ENCODE results near the gene GSTCD.
"Not testable (repeated sequence)": the region's sequence is repeated elsewhere in the genome, so short reads cannot be mapped to it uniquely, and the experiment has no call there.

The GSTCD gene

GRCh38 chr4:105836537-105836936 lies 128.0 kb downstream of the GSTCD start:
- no peak for TF ChIP-seq CTCF (IDR thresholded peaks at IDR 0.05; ENCODE audit: low read depth, low read length)
- DNase-seq (ENCODE audit: low read depth in 2 of 2): no peak
- H3K4me3 ChIP-seq (replicated peaks in 1 of 2; ENCODE audit: low read depth in 2 of 2, low read length in 2 of 2): no peak overlapping the region

GRCh38 chr4:105837037-105837436 lies 128.5 kb downstream of the GSTCD start:
- no peak for TF ChIP-seq CTCF (IDR thresholded peaks at IDR 0.05; ENCODE audit: low read depth, low read length)
- DNase-seq (ENCODE audit: low read depth in 2 of 2): no peak
- no peak overlapping the region for H3K4me3 ChIP-seq (replicated peaks in 1 of 2; ENCODE audit: low read depth in 2 of 2, low read length in 2 of 2)

- DNase-seq (ENCODE audit: low read depth in 2 of 2): no peak
- TF ChIP-seq CTCF (IDR thresholded peaks at IDR 0.05; ENCODE audit: low read depth, low read length): no peak
- no peak overlapping the region for H3K4me3 ChIP-seq (replicated peaks in 1 of 2; ENCODE audit: low read depth in 2 of 2, low read length in 2 of 2)
Observed at GRCh38 chr4:105838082-105838481, 129.5 kb downstream of the GSTCD start.

- H3K4me3 ChIP-seq (replicated peaks in 1 of 2; ENCODE audit: low read depth in 2 of 2, low read length in 2 of 2): no peak overlapping the region
- no peak for DNase-seq (ENCODE audit: low read depth in 2 of 2)
- TF ChIP-seq CTCF (IDR thresholded peaks at IDR 0.05; ENCODE audit: low read depth, low read length): no peak
Observed at GRCh38 chr4:105840426-105841174, 132.0 kb downstream of the GSTCD start.

GRCh38 chr4:105843941-105844340 lies 135.4 kb downstream of the GSTCD start:
- no peak for DNase-seq (ENCODE audit: low read depth in 2 of 2)
- no peak for TF ChIP-seq CTCF (IDR thresholded peaks at IDR 0.05; ENCODE audit: low read depth, low read length)
- no peak overlapping the region for H3K4me3 ChIP-seq (replicated peaks in 1 of 2; ENCODE audit: low read depth in 2 of 2, low read length in 2 of 2)

- no peak for DNase-seq (ENCODE audit: low read depth in 2 of 2)
- no peak overlapping the region for H3K4me3 ChIP-seq (replicated peaks in 1 of 2; ENCODE audit: low read depth in 2 of 2, low read length in 2 of 2)
- no peak for TF ChIP-seq CTCF (IDR thresholded peaks at IDR 0.05; ENCODE audit: low read depth, low read length)
Observed at GRCh38 chr4:105845559-105845958, 137.0 kb downstream of the GSTCD start.

GRCh38 chr4:105848359-105848758 lies 139.8 kb downstream of the GSTCD start:
- not testable (repeated sequence) for H3K4me3 ChIP-seq (replicated peaks in 1 of 2; ENCODE audit: low read depth in 2 of 2, low read length in 2 of 2); DNase-seq (ENCODE audit: low read depth in 2 of 2)
